ENCODE measurements around the gene TMEM191C.
"Not testable (repeated sequence)": the region's sequence is repeated elsewhere in the genome, so short reads cannot be mapped to it uniquely, and the experiment has no call there.

The TMEM191C gene

DNA sequence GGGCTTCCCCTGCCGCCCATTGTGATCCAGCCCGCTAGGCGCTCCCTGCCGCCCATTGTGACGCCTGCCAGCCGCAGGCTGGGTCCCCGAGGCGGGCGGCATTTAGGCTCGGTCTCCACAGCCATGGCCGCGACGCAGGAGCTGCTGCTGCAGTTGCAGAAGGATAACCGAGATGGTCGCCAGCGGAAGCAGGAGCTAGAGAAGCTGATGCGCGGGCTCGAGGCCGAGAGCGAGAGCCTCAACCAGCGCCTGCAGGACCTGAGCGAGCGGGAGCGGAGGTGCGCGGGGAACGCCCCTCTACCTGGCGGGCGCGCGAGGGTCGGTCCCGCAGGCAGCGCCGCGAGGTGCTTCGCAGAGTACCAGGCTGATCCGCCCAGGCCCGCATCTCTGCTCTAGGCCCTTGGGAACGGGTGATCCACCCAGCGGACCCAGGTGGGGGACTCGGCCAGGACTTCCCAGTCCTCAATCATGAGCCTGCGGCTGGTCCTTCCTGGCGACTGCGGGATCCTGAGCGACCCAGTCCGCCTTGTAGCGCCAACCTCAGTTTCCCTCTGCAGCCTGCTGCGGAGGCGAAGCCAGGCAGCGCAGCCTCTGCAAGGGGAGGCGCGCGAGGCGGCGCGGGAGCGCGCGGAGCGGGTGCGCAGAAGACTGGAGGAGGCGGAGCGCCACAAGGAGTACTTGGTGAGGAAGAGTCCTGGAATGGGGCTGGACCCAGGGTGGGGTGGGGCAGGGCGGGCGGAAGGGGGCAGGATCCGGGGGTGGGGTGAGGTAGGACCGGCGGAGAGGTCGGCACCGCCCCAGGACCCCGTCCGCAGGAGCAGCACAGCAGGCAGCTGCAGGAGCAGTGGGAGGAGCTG is at the start of gene TMEM191C:
TMEM191C (plus strand) TSS at position 51 of the 857 bp plus-strand sequence; CDS start at position 124, 73 bp downstream.
- DNase-seq (ENCODE audit: low spot score) = not testable (repeated sequence)

DNA sequence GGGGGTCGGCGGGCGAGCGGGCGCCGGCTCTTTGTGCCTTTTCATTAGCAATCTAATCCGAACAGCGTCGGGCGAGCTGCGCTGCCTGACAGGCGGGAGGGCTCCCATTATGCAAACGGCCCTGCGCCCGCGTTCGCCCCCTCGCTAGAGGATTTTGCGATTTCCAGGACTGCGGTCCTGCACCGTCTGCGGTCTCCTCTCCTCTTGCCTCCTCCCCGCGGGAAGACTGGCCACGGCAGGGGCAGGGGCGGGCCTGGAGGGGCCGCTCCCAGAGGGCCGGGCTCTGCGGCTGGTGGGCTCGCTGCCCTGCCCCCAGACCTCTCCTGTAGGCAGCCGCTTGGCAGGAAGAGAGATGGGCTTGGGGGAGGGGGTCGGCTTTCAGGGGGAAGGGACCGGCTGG is 49.3 kb upstream of the TMEM191C start:
- DNase-seq (ENCODE audit: low spot score) = not testable (repeated sequence)

DNA sequence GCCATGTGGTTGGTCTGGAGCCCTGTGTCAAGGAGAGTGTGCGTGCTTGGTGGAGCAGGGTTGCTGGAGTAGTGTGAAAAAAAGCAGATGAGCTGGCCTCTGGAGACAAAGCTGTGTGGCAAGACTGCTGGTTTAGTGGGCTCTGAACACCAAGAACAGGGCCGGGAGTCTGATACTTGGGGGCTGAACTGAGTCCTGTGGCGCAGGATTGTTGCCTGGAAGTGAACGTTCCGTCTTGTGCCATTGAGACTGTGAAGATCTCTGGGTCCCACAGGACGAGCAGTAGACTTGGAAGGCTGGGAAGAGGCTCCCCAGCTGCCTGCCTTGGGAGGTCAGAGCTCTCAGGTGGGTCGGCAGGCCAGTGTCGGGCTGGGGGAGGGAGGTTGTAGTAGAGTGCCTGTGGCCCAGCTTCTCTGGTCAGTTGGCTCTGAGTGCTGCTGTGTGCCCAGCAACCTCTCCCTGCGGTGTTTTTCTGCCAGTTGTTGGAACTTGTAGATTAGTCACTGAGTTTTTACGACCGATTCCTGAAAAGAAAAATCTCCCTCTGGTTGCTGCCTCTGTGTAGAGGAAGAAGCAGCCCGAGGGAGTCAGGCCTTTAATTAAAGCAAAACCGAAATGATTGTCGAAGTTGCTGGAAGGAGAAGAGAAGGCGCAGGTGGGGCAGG is 48.1 kb upstream of the TMEM191C start:
- not testable (repeated sequence) for DNase-seq (ENCODE audit: low spot score)

DNA sequence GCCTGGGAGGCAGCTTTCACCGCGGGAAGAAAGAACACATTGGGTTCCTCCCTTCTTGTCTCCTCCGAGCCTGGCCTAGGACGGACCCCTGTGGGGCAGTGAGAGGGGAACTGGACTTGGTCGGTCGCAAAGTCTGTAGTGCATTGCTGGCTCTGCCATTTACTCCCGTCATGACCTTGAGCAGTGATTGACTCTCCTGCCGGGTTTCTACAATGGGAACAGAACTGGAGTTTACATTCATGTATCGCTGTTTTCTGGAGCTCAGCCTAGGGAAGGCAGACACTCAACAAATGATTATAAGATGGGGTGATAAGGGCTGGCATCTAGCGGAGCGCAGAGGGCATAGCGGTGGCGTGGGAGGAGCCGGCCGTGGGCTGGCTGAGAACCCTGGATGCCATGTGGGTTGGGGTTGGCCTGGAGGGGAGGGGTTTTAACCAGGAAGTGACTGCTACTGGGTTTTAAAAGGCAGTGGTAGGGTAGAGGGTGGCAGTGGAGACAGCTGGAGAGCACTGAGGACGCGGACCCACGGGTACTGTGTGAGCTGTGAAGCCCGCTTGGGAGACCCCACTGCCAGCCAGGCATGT is 46.9 kb upstream of the TMEM191C start:
- not testable (repeated sequence) for DNase-seq (ENCODE audit: low spot score)

DNA sequence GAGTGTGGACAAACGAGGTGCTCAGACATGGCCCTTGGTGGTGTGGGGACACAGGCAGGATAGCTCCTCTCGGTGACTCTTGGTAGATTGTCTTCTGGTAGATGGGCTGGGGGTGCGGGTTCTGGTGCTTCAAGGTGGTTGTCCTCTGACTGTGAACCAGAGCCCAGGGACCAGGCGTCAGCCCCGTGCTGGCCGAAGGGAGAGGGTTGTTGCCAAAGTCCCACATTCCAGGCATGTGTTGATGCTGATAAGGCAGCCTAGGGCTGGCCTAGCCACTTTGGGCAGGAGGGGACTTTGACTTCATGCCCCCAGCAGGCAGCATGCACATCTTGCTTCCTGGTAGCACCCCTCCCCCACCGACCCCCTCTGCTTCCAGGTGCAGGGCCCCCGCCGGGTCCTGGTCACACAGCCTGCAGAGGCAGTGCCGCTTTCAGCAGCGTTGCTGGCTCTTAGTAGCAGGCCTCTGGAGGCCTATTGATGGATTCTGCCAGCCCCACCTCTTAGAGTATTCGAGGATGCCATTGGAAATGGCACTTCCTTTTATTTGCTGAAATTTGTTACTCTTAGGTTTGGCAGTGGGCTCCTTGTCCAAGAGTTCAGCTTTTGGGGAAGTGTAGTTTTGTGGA is 43.0 kb upstream of the TMEM191C start:
- DNase-seq (ENCODE audit: low spot score) = not testable (repeated sequence)

DNA sequence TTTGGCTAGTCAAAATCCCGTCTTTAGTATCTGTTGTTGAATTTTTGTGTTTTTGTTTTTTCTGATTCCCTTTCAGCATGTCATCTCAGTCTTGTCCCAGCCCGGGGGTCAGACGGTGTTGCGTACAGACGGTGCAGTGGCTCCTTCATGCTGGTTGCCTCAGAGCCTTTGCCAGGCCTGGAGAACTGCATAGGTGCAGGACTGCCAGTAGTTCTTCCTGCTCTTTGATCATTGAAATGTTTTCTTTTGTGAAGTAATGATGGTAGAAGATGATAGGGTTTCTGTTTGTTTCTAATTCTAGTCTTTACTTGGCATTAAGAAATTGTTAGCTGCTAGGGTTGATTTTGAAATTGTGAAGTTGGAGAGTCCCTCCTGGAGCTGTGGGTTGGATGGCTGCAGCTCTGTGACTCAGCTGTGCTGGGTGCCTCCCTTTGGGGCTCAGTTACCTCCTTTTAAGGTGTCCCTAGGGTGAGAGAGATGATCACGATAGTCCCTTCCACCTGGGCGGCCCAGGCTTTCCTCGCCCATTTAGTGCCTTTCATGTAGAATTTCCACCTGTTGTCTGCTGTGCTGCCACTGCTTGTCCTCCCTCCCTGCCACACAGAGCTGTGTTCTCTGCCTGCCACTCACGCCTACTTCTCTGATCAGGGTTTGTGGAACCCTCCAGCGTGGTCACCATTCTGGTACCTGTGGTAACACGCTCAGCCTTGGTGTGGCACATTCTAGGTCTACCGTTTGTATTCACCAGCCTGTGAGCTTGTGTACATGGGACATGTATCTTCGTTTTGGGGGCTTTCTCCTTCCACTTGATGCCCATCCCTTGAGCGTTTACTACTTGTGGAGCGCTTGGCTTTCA is 32.6 kb upstream of the TMEM191C start:
- DNase-seq (ENCODE audit: low spot score) = not testable (repeated sequence)

DNA sequence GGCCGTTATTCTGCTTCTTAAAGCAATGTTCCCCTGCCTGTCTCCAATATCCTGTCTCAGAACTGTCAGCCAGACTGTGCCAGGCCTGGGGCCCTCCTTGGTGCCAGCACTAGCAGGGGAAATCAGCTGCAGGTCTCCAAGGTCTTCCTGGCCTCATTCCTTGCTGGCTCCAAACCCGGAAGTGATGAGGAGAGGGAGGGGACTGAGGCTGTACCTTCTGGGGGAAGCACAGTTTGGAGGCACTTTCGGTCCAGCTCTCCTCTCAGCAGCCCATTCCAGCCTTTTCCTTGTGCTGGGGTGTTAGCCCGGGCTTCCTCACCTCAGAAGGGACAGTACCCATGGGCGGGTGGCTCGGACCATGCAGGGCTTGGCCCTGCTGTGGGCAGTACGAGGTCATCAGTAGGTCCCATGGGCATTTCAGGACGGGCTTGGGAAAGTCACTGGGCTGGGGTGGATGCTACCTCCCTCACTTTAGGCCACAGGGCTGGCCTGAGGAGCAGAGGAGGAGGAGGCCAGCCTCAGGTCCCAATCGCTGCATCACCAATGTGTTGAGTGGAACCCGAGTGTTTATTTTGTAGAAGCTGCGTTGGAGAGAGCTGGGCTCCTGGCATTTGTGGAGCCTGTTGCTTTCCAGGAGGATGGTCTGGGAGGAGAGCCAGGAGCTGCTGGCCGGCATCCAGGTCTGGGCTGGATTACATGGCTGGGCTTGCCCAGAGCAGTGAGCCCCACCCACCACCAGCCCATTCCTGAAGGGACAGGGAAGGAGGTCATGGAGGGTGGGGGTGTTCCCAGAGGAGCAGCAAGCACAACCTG is 31.0 kb upstream of the TMEM191C start:
- not testable (repeated sequence) for DNase-seq (ENCODE audit: low spot score)

DNA sequence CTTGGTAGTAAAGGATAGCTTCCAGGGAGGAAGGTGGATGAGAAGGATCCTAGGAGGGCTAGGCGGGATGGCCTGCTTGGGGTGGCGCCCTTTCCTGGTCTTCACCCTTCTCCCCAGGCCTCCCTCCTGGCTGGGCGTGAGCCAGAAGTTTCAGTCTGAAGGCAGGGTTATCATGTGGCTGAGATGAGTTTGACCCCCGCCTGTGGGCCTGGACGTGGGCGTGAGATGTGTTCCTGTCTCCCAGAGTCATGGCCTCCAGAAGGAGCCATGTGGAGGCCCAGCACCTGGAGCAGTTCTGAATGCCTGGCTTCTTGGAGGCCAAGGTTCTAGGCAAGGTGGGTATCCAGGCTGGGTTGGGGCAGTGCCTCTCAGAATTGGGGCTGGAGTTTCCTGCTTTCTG is 29.2 kb upstream of the TMEM191C start:
- DNase-seq (ENCODE audit: low spot score) = not testable (repeated sequence)

DNA sequence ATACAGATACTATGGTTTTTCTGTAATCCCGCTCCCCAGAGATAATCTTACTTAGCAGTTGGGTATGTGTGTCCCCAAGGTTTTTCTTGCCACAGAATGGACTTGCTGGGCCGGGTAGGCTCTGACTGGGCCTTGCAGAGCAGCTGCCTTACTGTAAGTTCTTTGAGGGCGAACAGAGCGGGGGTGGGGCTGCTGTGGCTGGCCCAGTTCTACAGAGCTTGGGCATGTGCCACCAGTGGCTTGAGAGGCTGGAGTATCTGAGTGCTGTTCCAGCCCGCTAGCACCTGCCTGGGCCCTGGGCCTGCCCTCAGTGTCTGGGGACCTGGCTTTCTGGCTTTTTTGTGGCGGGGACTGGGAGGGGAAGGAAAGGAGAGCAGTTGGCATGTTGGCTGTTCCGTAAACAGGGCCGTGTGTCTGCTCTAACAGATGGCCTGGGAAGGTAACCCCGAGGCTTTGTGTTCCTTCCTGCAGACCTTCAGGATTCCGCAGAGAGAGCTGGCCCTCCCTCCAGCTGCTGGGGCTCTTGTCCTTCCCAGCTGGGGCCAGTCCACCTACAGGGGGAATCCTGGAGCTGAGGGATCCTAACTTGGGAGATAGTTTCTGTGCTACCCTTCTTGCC is 27.1 kb upstream of the TMEM191C start:
- not testable (repeated sequence) for DNase-seq (ENCODE audit: low spot score)

DNA sequence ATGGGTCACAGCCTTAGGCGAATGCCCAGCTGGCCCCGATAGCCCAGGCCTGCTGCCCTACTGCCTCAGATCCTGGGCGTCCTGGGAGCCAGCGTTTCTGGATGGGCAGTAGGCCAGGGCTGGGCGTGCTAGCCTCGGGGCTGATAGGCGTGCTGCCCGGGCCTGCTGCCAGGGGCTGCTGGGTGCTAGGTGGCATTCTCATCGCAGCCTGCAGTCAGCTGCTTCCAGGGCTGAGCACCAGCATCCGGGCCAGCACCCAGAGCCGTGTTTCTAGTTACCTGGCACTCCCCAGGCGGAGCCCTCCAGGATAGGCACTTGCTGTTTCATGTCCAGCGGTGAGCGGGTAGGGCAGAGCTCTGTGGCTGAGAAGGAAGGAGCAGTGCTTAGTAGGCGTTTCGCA is 26.5 kb upstream of the TMEM191C start:
- not testable (repeated sequence) for DNase-seq (ENCODE audit: low spot score)

DNA sequence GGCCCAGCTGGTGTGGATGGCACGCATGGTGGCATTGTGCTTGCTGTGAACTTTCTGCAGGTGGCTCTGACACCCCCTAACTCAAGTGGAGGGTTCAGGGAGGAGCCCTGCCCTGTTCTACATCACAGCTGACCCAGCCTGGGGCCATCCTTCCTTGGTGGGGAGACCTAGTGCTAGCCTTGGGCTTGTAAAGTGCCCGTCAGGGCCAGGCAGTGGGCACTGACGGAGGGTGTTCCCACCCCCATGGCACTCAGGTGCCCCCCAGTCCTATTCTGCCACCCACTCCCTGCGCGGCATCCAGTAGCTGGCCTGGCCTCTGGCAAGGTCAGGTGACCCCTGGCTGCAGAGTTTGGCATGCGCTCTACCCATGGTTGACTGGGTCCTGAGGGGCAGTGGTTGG is 26.0 kb upstream of the TMEM191C start:
- not testable (repeated sequence) for DNase-seq (ENCODE audit: low spot score)

DNA sequence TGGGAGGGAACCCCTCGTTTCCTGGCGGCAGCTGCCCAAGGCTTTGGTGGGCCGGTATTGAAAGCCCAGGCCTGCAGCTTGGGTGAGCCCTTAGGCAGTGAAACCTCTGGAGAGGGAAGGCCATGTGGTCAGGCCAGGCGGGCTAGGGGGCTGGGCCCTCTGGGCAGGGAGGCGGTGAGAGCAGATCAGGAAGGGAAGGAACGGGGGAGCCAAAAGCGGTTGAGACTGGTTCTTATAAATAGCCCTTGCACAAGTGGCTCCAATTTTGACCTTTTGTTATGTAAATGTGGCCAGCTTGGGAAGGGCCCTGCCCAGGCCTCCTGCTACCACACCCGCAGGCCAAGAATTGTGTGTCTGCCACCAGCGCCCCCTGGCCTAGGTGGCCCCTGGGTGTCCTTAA is 25.1 kb upstream of the TMEM191C start:
- DNase-seq (ENCODE audit: low spot score) = not testable (repeated sequence)

DNA sequence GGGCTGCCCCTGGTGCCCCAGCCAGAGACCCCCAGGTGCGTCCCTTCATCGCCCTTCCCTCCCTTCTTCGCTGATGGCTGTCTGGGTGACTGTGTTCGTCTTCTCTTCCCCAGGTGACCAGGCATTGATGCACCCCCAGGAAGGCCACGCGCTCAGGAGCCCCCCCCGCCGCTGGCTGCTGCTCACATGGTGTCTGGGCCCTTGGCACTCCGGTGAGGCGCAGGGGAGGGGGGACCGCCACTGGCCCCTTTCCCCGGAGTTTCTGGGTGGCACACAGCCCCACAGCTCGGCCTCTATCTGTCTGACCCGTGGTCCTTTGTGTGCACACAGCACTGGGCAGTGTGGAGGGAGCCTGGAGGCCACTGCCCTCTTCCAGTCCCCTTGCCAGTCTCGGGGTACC is 24.5 kb upstream of the TMEM191C start:
- not testable (repeated sequence) for DNase-seq (ENCODE audit: low spot score)

DNA sequence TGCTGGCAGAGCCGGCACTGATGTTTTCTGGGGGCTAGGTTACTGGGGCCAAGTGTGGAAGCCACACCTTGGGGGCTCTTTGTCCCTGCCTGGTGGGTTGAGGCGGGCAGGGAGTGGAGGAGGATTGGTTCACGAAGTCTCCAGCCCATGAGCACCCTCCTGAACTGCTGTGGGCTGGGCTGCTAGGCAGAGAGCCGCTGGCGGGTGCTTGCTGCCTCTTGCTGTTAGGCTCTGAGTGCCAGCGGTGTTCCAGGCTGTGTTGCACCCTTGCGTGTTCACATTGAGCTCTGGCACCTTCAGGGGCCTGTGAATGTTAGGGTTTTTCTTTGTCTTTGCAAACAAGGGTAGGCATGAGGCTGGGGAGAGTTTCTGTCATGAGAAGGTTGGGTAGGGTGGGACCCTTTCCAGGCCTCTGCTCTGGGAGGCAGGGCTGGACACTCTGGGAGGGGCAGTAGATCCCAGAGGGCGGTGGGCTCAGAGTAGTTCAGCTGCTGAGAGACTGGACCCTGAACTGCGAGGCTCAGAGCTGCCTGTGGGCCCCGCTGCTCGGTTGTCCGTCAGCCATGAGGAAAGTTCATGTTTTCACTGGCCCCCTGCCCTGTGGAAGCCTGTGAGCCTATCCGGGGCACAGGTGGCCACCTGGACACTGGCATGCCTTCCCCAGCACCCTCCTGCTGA is 24.0 kb upstream of the TMEM191C start:
- DNase-seq (ENCODE audit: low spot score) = no peak

DNA sequence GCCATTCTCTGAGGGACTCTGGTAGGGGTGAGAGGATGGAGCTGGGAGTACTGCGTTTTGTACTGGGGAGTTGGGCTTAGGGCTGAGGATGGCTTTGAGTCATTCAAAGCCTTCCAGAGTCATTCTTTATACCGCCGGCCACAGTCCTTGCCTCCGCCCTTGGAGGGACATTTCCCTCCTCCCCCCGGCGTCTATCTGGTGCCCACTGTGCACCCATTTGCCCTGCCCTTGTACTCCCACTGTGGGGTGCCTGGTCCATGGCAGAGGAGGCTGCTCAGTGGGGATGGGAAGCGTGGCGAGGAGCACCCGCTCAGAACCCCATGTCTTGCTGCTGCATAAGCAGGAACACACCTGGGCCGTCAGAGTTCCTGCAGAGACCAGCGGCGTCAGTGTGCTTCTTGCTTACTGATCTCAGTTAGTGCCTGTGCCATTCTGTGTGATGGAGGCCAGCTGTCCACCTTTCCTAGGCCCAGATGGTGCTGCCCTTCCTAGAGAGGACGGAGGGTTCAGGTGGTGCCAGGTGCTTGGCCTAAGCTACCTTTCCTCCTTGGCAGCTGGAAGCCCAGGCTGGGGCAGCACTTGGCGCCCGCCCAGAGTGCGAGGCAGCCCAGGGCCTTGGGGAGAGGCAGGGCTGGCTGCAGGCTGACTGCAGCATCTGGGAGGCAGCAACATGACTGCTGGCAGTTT is 23.3 kb upstream of the TMEM191C start:
- no peak for DNase-seq (ENCODE audit: low spot score)

DNA sequence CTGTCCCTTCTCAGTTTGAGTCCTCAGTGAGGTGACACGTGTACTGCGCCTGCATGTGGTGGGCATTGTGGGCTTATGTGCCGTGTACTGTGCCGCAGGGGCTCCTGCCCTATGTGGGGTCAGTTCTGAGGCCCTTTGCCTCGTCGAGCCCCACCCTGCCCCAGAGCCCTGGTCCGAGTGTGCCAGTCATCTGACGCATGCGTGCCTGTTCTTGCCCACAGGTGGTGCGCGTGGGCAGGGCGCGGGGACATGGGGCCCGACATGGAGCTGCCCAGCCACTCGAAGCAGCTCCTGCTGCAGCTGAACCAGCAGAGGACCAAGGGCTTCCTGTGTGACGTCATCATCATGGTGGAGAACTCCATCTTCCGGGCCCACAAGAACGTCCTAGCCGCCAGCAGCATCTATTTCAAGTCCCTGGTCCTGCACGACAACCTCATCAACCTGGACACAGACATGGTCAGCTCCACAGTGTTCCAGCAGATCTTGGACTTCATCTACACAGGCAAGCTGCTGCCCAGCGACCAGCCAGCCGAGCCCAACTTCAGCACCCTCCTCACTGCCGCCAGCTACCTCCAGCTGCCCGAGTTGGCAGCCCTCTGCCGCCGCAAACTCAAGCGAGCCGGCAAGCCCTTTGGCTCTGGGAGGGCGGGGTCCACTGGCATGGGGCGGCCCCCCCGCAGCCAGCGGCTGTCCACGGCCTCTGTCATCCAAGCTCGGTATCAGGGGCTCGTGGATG is 22.3 kb upstream of the TMEM191C start:
- DNase-seq (ENCODE audit: low spot score) = no peak

DNA sequence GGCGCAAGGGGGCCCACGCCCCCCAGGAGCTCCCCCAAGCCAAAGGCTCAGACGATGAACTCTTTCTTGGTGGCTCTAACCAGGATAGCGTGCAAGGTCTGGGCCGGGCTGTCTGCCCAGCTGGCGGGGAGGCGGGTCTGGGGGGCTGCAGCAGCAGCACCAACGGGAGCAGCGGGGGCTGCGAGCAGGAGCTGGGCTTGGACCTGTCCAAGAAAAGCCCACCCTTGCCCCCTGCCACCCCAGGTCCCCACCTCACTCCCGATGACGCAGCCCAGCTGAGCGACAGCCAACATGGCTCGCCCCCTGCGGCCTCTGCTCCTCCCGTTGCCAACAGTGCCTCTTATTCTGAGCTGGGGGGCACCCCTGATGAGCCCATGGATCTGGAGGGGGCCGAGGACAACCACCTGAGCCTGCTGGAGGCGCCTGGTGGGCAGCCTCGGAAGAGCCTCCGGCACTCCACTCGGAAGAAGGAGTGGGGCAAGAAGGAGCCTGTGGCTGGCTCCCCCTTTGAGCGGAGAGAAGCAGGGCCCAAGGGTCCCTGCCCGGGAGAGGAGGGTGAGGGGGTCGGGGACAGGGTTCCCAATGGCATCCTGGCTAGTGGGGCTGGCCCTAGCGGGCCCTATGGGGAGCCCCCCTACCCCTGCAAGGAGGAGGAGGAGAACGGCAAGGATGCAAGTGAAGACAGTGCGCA is 21.6 kb upstream of the TMEM191C start:
- no peak for DNase-seq (ENCODE audit: low spot score)

Measured in LoVo (cell line).